ENCODE measurements around the gene STOML3.

DNA sequence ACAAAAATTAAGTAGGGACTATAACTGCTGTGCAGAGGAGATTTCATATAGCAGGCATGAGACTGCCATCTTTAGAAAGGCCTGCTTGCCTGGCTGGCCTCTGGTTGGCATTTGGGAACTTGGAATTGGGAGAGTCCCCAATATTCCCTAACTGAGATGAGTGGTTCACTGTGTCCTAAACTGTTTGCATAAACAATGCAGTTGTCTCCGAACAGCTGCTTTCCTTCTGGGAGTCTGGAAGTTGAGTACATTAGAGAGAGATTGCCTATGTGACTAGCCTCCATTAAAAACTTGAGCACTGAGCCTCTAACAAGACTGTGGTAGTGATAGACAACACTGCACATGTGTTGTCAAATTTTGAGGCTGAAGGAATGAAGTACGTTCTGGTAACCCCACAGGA lies 47.4 kb downstream of the STOML3 start:
- TF ChIP-seq CTCF (IDR thresholded peaks at IDR 0.05; ENCODE audit: low read depth, low read length) (no peak), EZH2phosphoT487 (IDR thresholded peaks at IDR 0.05; ENCODE audit: low read depth) (no peak)
